Measurements from ENCODE around the gene HELB.

DNA sequence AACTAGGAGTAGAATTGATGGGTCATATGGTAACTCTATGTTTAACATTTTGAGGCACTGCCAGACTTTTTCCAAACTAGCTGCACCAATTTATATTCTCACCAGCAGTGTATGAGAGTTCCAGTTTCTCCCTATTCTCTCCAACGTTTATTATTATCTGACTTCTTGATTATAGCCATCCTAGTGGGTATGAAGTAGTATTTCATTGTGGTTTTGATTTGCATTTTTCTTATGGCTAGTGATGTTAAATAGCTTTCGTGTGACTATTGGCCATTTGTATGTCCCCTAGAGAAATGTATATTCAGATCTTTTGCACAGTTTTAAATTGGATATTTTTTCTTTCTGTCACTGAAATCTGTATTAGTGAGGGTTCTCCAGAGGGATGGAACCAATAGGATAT, 37.8 kb downstream of the HELB start:
- no peak for TF ChIP-seq CTCF (conservative IDR thresholded peaks at IDR 0.05; ENCODE audit: low read depth, low read length)
- TF ChIP-seq EZH2 (IDR thresholded peaks at IDR 0.05; ENCODE audit: borderline replicate concordance, low read depth, low read length, poor library complexity, severe bottlenecking) = no peak

Measured in A673 (cell line).